ENCODE results near the gene SLC25A22. TPM values are rescaled to one million over a fixed set of nuclear protein-coding genes. Genes with fewer than 3 reads are reported as not detected.

The SLC25A22 gene
- polyA plus RNA-seq, 1 of the 3 experiments (the other 2 are of a cell fraction): 50.9 TPM

- H3K27ac ChIP-seq (ENCODE audit: low read depth in 2 of 2, low read length in 1 of 2): no peak overlapping the region
- DNase-seq: peak; percentile 85
- peaks cover 42% of the 10 kb centered on the region for H3K79me2 ChIP-seq (ENCODE audit: insufficient read depth)
- no peaks in the 10 kb centered on the region for H3K9me2 ChIP-seq
- no peaks in the 10 kb centered on the region for H3K9me3 ChIP-seq
- H3K27me3 ChIP-seq (ENCODE audit: insufficient read depth): no peaks in the 10 kb centered on the region
- peak overlapping the region in 1 of 2 experiments; percentile 21; a peak in 1 of 4 replicates for H3K4me3 ChIP-seq (ENCODE audit: low read depth in 2 of 2, low read length in 1 of 2)
- 71% methylated on average over 54 of the region's 78 CpGs for WGBS (ENCODE audit: low lambda C conversion rate)
- CTCF ChIA-PET: interaction anchor here (0.9 to 2.3 kb wide), 5 partner anchors 10 to 28 kb away, joined by 3 to 9 read pairs (median 3); partner anchors contain the start of genes PNPLA2 and RPLP2
- H3K9ac ChIP-seq: no peak overlapping the region
- POLR2A ChIA-PET: interaction anchor here (1.2 to 2.2 kb wide), 3 partner anchors 10 to 12 kb away, joined by 5 to 9 read pairs (median 6); partner anchors contain the start of genes PNPLA2, POLR2L and TSPAN4
- H2AFZ ChIP-seq (ENCODE audit: low read depth): no peak overlapping the region
- H3F3A ChIP-seq (replicated peaks; ENCODE audit: insufficient read depth): peaks cover 15% of the 10 kb centered on the region
- peaks cover 14 to 37% of the 10 kb centered on the region in 2 experiments; a peak in 2 of 4 replicates for H3K4me1 ChIP-seq (ENCODE audit: control insufficient read depth in 1 of 2, insufficient read depth in 2 of 2, low read depth in 1 of 2, low read length in 1 of 2)
- TF ChIP-seq USF1 (IDR thresholded peaks at IDR 0.05; ENCODE audit: borderline replicate concordance, low read depth) (peak; percentile 30; the same call in 1 of the 2 replicates), NFIC (IDR thresholded peaks at IDR 0.05; ENCODE audit: borderline replicate concordance) (no peak), MAX (IDR thresholded peaks at IDR 0.05; ENCODE audit: low read depth) (no peak), YY1 (IDR thresholded peaks at IDR 0.05; ENCODE audit: low read depth) (no peak), MEF2A (IDR thresholded peaks at IDR 0.05; ENCODE audit: borderline replicate concordance, low read depth) (no peak)
- H4K20me1 ChIP-seq (ENCODE audit: insufficient read depth): peaks cover 15% of the 10 kb centered on the region
- peak overlapping the region; percentile 100 for H3K4me2 ChIP-seq
- peaks cover 0 to 2% of the 10 kb centered on the region in 2 experiments for H3K36me3 ChIP-seq (replicated peaks in 1 of 2; ENCODE audit: control insufficient read depth in 1 of 2, insufficient read depth in 2 of 2, low read length in 1 of 2)
These were observed 32.4 kb upstream of the SLC25A22 start for GRCh38 chr11:830295-831117.

- Histone ChIP-seq H3K79me2 (ENCODE audit: insufficient read depth) (peaks cover 37% of the 10 kb centered on the region), H3K36me3 (replicated peaks in 1 of 2; ENCODE audit: control insufficient read depth in 1 of 2, insufficient read depth in 2 of 2, low read length in 1 of 2) (peaks cover 0 to 8% of the 10 kb centered on the region in 2 experiments), H3K9ac (no peak overlapping the region), H3K27me3 (ENCODE audit: insufficient read depth) (no peaks in the 10 kb centered on the region), H2AFZ (ENCODE audit: low read depth) (no peak overlapping the region), H3K4me1 (ENCODE audit: control insufficient read depth in 1 of 2, insufficient read depth in 2 of 2, low read depth in 1 of 2, low read length in 1 of 2) (peaks cover 14 to 35% of the 10 kb centered on the region in 2 experiments; a peak in 2 of 4 replicates), H3K9me2 (no peaks in the 10 kb centered on the region), H3K27ac (ENCODE audit: low read depth in 2 of 2, low read length in 1 of 2) (no peak overlapping the region), H3F3A (replicated peaks; ENCODE audit: insufficient read depth) (peaks cover 11% of the 10 kb centered on the region), H3K9me3 (no peaks in the 10 kb centered on the region), H3K4me2 (peak overlapping the region; percentile 100), H3K4me3 (ENCODE audit: low read depth in 2 of 2, low read length in 1 of 2) (peak overlapping the region in 1 of 2 experiments; percentile 10; a peak in 1 of 4 replicates), H4K20me1 (ENCODE audit: insufficient read depth) (peaks cover 11% of the 10 kb centered on the region)
- POLR2A ChIA-PET: interaction anchor here (1.2 to 2.2 kb wide), 2 partner anchors 11 to 13 kb away, joined by 5 to 9 read pairs; partner anchors contain the start of genes PNPLA2, POLR2L and TSPAN4
- no peak for DNase-seq
- TF ChIP-seq YY1 (IDR thresholded peaks at IDR 0.05; ENCODE audit: low read depth): no peak
- no peak for TF ChIP-seq ZBTB33 (IDR thresholded peaks at IDR 0.05; ENCODE audit: borderline replicate concordance, low read depth)
- no peak for TF ChIP-seq GABPA (IDR thresholded peaks at IDR 0.05; ENCODE audit: low read depth)
- TF ChIP-seq NFIC (IDR thresholded peaks at IDR 0.05; ENCODE audit: borderline replicate concordance): no peak
- no peak for TF ChIP-seq SMC3 (IDR thresholded peaks at IDR 0.05; ENCODE audit: low read depth, low read length)
- TF ChIP-seq TCF12 (IDR thresholded peaks at IDR 0.05): no peak
- TF ChIP-seq RXRA (IDR thresholded peaks at IDR 0.05; ENCODE audit: borderline replicate concordance, low read depth): no peak
- TF ChIP-seq EZH2phosphoT487 (IDR thresholded peaks at IDR 0.05; ENCODE audit: borderline replicate concordance, low read depth): no peak
- no peak for TF ChIP-seq FOSL2 (IDR thresholded peaks at IDR 0.05; ENCODE audit: borderline replicate concordance, low read depth)
- TF ChIP-seq POLR2AphosphoS5 (IDR thresholded peaks at IDR 0.05; ENCODE audit: low read depth, low read length): no peak
- no peak for TF ChIP-seq JUND (IDR thresholded peaks at IDR 0.05)
- TF ChIP-seq NRF1 (IDR thresholded peaks at IDR 0.05; ENCODE audit: low read depth, low read length): no peak
- TF ChIP-seq FOXM1 (IDR thresholded peaks at IDR 0.05; ENCODE audit: low read depth): no peak
- TF ChIP-seq MEF2A (IDR thresholded peaks at IDR 0.05; ENCODE audit: borderline replicate concordance, low read depth): no peak
- TF ChIP-seq PBX3 (IDR thresholded peaks at IDR 0.05): no peak
- TF ChIP-seq TAF1 (IDR thresholded peaks at IDR 0.05; ENCODE audit: borderline replicate concordance, low read depth, low read length): no peak
- CTCF ChIA-PET: interaction anchor here (0.9 to 1.2 kb wide), 3 partner anchors 9 to 21 kb away, joined by 3 to 4 read pairs (median 3); partner anchors contain the start of gene RPLP2
- WGBS (ENCODE audit: low lambda C conversion rate): 78% methylated on average over 22 of the region's 39 CpGs
These were observed 31.8 kb upstream of the SLC25A22 start for GRCh38 chr11:829847-830294.
